Smooth muscle cell of the brain vasculature (primary cell): ENCODE measurements around the gene TRUB1.
A peak's percentile ranks its signal among the peaks of the same experiment; 100 is the strongest.
"Not testable (repeated sequence)": the region's sequence is repeated elsewhere in the genome, so short reads cannot be mapped to it uniquely, and the experiment has no call there.

ENCODE experiments used
- DNase-seq: peaks from one replicate; pipeline ENCODE4 v3.0.0-alpha.2; 2012; ENCODE audit warnings: low read depth, low spot score

TRUB1 gene

DNA sequence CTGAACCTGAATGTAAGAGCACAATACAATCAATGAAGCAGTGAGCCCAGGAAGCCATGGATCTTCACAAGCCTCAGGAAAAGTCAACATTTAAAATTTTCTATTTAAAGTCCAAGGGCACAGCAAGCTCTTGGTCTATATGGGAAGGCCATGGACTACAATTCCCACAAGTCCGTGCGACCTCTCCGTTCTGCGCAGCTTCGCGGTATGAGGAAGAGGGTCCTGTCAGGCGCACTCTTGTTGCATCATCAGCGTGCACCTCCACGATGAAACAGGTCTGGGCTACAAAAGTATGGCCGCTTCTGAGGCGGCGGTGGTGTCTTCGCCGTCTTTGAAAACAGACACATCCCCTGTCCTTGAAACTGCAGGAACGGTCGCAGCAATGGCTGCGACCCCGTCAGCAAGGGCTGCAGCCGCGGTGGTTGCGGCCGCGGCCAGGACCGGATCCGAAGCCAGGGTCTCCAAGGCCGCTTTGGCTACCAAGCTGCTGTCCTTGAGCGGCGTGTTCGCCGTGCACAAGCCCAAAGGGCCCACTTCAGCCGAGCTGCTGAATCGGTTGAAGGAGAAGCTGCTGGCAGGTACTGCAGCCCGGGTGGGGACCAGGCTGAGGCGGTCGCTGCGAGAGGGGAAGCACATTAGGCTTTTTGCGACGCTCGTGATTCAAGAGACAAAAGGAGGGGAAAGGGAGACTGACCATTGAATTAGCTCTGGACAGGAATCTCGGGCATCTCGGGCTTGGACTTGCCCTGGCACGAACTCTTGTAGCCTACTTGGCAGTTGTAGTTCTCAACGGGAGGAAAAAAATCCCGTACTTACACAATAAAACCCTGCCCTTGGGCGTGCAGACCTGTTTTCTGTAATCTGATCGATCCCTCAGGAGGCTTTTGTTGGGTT lies at the start of gene TRUB1:
Gene TRUB1, plus strand, starts transcription at position 234 of the 894 bp plus-strand sequence. Its CDS starts 59 bp downstream, at position 293.
- DNase-seq = peak; percentile 92

DNA sequence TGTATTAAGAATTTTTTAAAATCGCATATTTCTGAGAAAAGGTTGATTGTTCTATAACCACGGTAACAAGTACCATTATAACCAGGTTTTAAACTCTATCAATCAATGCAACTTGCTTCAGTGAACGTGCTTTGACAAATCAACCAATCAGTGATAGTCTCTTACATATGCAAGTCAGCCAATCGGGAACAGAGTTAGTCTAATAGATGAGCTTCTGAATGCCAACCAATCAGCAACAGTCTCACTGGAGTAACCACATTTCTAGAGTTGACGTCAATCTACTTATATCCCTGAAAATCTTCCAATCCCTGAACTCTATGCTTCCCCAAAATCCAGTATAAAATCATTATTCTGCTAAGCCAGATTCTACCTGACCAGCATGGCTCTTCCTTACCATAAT lies 44.7 kb upstream of the TRUB1 start:
- DNase-seq = no peak

DNA sequence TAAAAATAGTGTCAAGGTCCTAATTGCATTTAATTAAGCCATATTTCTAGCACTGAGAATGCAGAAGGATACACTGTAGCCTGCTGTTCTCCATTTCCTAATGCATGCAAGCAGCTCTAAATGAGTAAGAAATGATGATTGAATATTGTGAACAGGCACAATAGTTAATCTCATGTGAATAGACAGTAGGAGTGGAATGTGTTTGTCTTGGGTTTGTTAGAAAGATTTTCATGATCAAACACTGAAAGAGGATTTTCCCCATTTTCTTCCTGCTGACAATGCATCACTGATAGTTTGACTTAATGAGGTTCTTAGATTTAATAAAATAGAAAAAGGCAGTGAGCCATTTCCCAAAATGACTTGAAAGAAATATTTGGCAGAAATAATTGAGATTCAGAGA lies 43.1 kb upstream of the TRUB1 start:
- no peak for DNase-seq

DNA sequence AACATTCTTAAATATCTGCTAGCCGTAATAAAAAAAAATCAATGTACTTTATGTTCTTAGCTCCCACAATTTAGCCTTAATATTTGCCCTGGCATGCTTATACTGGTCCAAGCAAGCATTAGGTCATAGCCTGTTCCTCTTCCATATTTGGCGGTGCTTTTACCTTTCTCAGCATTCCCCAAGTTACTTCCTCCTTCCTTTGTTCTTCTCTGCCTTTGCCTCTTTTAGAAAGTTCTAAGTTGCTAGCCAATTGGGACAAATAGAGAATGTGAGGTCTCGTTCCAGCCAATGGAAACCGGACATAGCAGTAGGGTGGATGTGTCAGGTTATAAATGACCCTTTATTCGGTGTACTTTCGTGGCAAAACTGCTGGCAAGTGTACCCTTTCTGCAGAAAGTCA lies 41.0 kb upstream of the TRUB1 start:
- not testable (repeated sequence) for DNase-seq

DNA sequence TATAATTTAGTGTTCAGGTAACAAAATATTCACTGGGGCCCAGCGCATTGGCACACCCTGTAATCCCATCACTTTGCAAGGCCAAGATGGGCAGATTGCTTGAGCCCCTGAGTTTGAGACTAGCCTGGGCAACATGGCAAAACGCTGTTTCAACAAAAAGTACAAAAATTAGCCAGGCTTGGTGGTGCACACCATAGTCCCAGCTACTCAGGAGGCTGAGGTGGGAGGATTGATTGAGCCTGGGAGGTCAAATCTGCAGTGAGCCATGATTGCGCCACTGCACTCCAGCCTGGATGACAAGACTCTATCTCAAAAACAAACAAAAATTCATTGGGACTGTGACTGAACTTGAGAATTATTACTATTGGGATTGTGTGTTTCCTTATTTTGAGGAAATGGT lies 40.4 kb upstream of the TRUB1 start:
- DNase-seq = no peak

DNA sequence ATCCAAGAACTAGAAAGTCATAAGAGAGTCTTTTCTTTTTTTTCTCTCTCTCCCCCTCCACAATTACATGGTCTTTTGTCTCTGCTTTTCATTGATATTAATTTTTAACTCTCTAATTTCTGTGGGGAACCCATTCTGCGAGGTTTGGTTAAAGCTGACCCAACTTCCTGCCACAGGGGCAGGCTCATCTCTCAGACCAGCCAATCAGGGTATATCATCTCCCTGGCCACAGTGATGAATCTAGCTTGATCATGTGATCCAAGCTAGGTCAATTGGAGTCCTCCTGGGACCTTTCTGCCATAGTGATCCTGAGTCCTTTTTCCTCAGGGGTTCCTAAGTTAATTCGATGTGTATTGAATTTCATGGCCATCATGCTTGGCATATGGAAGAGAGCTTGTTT lies 38.0 kb upstream of the TRUB1 start:
- DNase-seq = no peak

DNA sequence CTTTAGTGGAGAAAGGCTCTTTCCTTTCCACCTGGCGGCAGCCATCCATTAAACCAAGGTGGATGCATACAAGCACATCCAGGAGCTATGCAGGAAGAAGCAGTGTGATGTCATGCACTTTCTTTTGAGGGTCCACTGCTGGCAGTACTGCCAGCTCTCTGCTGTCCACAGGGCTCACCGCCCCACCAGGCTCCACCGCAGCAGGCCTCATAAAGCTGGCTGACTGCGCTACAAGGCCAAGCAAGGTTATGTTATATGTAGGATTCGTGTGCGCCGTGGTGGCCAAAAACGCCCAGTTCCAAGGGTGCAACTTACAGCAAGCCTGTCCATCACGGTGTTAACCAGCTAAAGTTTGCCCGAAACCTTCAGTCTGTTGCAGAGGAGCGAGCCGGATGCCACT lies 37.3 kb upstream of the TRUB1 start:
- no peak for DNase-seq

DNA sequence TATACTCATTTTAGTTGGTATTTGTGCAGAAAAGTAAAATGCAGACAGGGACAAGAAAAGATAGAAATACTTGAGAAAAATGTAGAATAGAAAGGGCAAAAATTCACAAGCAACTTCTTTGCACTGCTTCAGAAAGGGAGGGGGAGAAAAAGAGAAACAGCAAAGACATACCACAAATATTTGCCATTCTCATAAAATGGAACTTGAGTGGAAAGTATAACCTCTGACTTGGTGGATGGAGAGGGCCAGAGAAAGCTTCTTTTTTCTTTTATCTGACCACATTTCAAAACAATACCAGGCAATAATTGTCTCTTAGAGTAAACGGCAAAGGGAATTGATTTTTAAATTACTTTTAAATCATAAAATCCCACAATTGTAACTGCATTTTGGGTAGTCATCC lies 35.8 kb upstream of the TRUB1 start:
- DNase-seq = no peak

DNA sequence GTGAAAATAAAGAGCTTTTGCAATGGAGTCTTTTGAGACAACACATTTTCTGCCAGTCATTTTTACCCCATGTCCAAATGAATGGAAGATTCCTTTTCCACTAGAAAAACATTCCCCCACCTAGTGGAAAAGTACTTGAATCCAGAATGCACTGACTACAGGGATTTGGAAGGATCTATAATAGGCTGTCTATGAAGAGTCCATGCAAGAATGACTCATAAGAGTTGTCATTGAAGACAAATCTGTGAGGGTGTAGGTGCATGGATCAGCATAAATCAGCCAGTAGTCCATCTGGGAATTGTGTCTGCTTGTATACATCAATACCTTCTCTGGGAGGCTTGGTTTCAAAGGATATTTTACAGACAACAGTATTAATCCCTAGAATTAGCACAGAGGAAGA lies 32.5 kb upstream of the TRUB1 start:
- DNase-seq = no peak

DNA sequence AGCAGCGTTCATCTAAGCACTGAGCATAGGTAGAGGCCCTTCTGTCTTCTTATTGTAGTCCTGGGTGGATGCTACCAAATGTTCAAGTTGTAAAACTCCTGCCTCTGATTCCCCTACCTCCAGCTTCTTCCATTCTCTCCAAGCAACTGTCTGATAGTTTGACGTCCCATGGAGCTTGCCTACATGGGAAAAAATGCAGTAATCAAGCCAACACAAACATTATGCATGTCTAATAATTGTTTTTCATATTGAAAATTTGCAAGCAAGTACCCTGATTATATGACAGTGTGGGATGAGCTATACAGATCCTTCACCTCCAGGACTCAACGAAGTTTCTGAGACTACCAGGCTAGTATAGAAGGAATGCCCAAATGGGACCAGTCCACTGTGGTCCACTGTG lies 31.0 kb upstream of the TRUB1 start:
- DNase-seq = no peak

DNA sequence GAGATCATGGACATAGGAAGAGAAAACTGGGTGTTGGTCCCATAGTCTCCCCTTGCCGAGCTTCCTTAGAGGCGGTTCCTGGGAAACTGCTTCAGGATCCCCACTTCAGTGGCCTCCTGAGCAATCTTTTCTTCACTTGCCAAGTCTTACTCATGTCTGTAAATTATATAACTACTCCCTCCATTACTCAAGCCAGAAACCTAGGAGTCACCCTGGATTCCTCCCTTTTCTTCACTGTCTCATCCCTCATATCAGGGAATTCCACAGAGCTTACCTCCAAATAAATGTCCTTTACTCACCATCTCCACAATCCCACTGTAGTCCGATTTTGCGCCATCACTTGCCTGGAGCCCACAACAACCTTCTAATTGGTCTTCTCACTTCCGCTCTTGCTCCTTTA lies 29.1 kb upstream of the TRUB1 start:
- no peak for DNase-seq

DNA sequence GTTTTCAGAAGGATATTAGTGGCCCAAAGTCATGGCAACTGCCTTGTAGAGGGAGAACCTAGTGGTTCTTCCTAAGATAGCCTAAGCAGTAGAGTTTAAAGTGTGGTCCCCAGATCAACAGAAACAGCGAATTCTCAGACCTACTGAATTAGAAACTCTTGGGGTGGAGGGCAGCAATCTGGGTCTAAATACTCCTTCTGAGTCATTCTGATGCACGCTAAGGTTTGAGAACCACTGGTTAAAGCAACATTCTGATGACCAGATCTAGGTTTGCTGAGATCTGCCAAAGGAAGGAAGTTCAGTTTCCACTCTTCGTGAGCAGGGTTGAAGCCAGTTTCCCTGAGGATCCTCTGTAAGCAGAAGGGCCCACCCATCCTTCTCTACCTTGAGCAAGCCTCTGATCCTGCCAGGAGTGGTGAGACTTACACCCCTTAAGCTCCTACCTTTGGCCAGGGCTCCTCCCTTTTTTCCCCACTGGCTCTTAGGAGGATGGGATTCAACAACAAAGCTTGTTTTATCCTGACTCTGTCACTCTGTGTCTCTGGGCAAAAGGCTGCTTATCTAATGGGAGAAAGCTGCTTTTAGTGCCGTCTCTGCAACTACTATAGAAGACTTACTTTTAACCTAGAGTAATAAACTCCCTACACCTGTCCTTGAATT lies 26.8 kb upstream of the TRUB1 start:
- no peak for DNase-seq

DNA sequence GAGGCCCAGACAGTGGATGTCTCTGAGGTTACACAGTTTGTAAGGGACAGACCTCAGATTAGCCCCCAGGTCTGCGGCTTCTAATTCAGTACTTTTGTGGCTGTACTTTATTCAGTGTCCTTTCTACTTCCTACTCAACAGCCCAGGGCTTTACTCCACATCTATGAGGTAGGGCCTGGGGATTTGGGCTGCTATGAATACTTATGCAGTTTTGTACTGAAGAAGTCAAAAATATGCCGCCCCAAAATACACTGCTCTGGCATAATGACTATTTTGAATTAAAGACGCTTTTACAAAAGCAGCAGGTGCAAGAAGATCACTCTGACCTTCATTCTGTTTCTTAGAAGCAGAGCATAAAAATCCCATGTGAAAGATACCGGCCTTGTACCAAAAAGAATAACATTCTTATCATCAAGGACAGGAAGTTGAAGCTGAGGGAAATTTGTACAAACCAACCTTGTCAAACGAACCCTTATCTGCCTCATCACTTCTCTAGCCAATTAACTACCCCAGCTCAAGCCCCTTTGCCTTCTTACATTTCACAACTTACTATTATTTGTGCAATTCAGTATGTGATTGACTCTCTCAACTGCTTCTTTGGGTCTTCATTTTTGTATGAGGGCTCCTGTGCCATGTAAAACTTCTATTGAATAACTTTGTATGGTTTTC lies 26.1 kb upstream of the TRUB1 start:
- DNase-seq = no peak

DNA sequence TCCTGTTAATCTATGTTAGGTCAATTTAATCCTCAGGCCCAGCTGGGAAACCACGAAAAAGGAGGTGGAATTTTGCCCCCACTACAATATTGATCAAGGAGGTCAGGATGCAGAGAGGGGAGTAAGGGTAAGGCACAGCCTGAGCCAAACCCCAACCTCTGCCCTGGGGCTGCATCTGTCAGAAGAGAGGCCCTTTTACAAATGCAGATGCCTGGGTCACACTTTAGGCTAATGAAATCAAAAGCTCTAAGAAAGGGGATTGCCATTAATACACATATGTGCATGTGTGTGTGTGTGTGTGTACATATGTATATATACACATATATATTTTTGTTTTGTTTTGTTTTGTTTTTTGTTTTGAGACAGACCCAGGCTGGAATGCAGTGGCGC lies 25.5 kb upstream of the TRUB1 start:
- no peak for DNase-seq

DNA sequence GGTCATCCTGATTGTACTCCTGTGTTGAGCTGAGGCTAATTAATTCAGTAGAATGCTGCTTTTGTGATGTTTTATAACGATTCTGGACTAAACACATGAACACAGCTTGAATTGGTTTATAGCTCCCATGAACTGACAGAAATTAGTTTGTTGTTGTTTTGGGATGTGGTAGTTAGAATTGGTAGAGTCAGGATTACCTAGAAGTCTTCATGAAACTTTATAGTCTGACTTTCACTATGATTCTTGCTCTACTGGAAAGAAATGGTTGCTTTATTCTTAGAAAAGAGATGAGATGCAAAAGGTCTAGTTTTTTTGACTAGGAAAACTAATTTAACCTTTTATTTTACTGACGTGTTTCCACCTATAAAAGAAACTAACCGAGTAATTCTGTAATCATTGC lies 23.4 kb upstream of the TRUB1 start:
- DNase-seq = no peak

DNA sequence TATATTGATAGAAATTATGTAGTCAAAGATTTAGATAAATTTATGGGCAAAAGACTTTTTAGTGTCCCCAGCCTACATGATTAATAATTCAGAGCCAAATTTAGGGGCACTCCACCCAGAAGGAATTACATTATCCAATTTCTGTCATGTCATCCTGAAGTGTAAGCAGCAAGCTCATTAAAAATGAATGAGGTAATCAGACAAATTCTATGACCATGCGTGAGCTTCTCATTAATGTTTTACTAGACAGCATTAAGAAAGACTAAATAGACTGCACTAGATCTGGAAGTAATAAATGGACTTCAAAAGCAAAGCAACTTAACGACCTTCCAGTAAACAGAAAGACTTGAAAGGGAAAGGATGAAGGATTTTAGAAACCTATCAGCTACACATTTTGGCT lies 22.7 kb upstream of the TRUB1 start:
- no peak for DNase-seq

DNA sequence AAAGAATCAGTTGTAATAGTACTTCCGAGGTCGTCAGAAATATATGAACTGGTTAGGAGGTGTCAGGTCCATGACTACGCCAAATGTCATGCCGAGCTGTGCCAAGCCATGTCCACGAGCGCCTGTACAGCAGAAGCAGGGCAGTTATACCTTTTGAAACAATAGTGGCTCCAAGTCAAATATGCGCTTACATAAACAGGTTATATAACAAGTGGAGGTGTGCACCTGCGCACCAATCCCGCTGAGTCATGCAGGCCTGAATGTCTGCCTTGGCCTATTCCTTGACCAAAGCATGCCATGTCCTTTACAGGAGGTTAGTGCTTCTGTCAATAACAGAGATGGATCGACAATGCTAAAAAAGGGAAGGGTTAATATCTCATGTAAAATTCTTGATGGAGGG lies 21.3 kb upstream of the TRUB1 start:
- no peak for DNase-seq

DNA sequence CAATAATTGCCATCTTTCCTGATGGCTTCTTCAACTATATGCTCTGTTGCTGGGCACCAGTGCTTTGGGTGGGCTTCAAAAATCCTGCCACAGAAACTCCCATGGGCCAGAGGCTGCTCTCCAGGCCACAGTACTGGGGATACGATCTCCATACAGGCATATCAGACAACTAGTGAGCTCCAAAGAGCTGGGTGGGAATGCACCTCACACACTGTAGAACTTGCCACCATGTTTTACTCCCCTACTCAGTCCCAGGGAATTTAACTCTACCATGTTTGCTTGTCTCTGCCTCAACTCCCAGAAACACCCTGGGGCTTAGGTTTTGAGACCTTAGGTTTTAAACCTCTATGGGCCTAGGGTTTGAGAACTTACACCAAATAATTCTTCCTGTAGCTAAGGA lies 20.5 kb upstream of the TRUB1 start:
- DNase-seq = no peak

DNA sequence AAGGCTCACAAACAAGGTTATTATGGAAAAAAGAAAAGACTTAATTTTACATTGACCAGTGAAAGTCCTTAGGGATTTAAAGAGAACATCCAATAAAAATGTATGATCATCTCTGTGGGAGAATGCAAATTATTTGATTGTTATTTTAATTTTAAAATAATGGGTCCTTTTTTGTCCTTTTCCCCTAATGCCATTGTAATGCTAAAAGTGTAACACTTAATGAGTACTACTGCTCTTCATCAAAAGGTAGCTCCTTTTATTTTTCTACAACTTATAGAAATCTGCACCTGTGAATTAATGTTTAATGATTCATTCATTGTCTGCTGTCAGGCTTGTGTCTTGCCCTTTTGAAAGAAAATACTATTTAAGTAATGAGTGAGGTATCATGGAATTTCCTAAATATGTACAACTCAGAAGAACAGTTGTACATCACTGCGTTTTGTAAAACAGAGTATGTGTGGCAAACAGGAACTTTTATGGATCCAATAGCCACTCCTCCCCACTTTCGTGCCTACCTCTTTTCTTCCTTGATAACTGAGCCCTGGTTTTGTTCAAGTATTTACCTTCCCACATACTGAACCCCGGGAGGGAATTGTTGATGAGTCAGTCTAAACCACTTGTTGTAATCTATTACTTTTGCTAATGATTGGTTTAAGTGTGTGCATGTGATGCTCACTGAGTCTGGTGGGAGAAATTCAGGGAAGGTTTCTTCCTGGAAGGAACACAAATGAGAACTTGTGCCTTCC lies 19.9 kb upstream of the TRUB1 start:
- DNase-seq = no peak

DNA sequence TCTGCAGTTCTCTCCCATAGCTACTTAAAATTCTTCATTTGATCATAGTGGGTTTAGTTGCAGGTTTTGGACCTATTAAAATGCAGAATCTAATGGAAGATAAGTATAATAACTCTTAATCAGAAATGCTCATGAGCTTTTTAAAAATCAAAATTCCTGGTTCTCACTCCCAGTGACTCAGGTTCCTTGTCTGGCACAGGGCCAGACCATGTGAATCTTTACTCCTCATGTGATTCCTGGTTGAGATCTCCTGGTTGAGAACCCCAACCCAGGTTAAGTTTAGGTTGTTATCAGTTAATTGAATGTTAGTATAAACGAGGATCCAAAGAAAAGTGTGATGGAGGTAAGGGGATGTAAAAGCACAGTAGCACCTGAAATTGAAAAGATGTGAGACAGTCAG lies 17.5 kb upstream of the TRUB1 start:
- no peak for DNase-seq

DNA sequence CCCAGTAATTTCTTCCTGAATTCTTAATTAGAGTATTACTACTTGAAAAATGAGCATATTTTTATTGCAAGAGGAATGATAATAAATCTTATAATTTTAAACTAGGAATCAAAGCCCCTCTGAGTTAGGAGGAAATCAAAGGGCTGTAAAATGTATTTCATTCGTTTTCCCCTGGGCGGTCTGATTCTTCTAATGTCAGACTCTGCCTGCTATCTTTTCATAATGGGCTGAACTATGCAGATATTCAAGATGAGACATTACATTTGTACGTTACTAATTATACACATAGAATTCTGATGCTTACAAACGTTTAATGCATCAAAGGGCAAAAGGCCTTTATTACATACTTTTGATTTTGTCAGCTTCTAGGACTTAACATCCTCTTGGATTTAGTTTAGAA lies 16.0 kb upstream of the TRUB1 start:
- no peak for DNase-seq

DNA sequence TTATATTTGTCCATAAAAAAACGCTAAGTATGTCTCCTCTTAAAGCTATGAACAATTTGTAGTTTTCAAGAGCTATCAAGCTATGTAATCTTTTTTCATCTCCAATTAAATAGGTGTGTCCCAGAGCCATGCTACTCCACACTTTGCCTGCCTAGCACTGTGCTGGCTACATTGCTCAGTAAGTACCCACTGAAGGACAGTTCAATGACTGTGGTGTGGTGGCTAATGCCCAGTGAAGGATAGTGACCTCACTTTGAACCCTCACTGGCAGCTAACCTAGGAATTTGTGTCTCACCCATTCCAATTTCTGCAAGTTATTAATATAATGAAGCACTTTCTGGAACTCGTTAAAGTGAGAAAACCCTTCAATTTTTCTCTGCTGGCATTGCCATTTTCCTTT lies 14.4 kb upstream of the TRUB1 start:
- DNase-seq = no peak
